Activated CD4-positive, alpha-beta memory T cell treated with anti-CD3 and anti-CD28 coated beads, Interleukin-2, amount 10 ng/mL, durations not matched to agents 7 days and 5 days (primary cell): ENCODE data around the gene RPS16. TPM values are rescaled to one million over a fixed set of nuclear protein-coding genes. Genes with fewer than 3 reads are reported as not detected.
A peak's percentile ranks its signal among the peaks of the same experiment; 100 is the strongest.

Experiments used
- CTCF ChIA-PET: fragments of 350-600 bp; sonication (Branson Sonifier 250); formaldehyde crosslinking; loops from one replicate; lab custom pipeline; 2021; ENCODE audit warnings: antibody characterized with exemption, inconsistent platforms; lab: Charles Lee
- POLR2A ChIA-PET: fragments of 350-600 bp; sonication (Branson Sonifier 250); formaldehyde crosslinking; loops from one replicate; lab custom pipeline; 2021; ENCODE audit warnings: antibody characterized with exemption; lab: Charles Lee
- DNase-seq: peaks from one replicate; pipeline ENCODE4 v3.0.0-alpha.2; 2020
- H3K27ac Mint-ChIP-seq: one replicate; pipeline ENCODE4 v1.8.0; 2021; ENCODE audit warnings: mild to moderate bottlenecking, mixed read lengths
- H3K27me3 Mint-ChIP-seq: one replicate; pipeline ENCODE4 v1.8.0; 2021; ENCODE audit warnings: mixed read lengths
- H3K36me3 Mint-ChIP-seq: one replicate; pipeline ENCODE4 v1.8.0; 2021; ENCODE audit warnings: low read depth, mixed read lengths
- H3K4me1 Mint-ChIP-seq: one replicate; pipeline ENCODE4 v1.8.0; 2021; ENCODE audit warnings: mixed read lengths
- H3K4me3 Mint-ChIP-seq: one replicate; pipeline ENCODE4 v1.8.0; 2021; ENCODE audit warnings: mild to moderate bottlenecking, mixed read lengths
- H3K9me3 Mint-ChIP-seq: one replicate; pipeline ENCODE4 v1.8.0; 2021; ENCODE audit warnings: mixed read lengths
- total RNA-seq, 2 experiments: library from RNA; stranded (reverse); gene quantifications; one replicate each; pipeline ENCODE4 v1.2.3, GENCODE V29; 2021

The RPS16 gene
- total RNA-seq, 2 experiments from 2014 or later = 2,238 to 2,243 TPM

DNA sequence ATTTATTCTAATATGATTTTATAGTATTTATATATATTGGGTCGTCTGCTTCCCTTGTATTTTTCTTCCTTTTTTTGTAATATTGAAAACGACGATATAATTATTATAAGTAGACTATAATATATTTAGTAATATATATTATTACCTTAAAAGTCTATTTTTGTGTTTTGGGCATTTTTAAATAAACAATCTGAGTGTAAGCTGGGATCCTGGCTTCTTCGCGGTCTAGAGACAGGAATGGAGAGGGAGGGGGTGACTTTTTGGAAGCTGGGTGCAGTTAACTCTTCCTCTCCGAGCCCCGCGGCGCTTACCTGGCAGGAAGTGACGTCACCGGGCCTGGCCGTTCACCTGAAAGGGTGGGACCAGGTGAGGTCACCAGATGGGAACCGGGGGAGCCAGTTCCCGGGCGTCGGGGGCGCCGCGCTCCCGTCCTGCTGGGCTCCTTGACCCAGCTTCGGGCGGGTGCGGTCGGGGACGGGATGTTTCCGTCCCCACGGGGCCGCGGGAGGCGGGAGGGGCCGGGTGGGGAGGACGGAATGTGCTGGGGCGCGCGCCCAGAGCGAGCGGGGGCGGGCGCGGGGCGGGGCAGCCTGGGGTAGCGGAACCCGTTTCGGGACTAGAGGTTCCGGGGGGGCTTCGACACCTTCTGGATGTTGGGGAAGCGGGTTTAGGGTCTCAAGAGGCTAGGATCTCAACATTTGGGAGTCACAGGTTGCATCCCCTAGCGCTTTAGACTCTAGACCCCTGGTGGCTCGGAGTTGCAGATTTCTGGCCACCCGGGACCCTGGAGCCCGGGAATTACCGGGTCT, 26.3 kb downstream of the RPS16 start:
- Mint-ChIP-seq H3K4me1 (peaks cover 47% of the 10 kb centered on the region), H3K36me3 (peaks cover 58% of the 10 kb centered on the region), H3K4me3 (peak overlapping the region; percentile 89), H3K9me3 (no peaks in the 10 kb centered on the region), H3K27me3 (peaks cover 2% of the 10 kb centered on the region), H3K27ac (peak overlapping the region; percentile 99)
- CTCF ChIA-PET = interaction anchor here (1.0 to 4.5 kb wide), 2 partner anchors 11 to 67 kb away, joined by 3 to 57 read pairs; partner anchors contain the start of gene SAMD4B
- POLR2A ChIA-PET = interaction anchor here (1.1 to 10.6 kb wide), 7 partner anchors 8 to 130 kb away, joined by 3 to 195 read pairs (median 28); partner anchors contain the start of genes GMFG, MED29, PAF1 and RPS16
- peak; percentile 86 for DNase-seq

GRCh38 chr19:39408392-39409207, 27.1 kb downstream of the RPS16 start:
- DNase-seq = peak; percentile 43
- peaks cover 2% of the 10 kb centered on the region for H3K27me3 Mint-ChIP-seq
- H3K4me1 Mint-ChIP-seq = peaks cover 45% of the 10 kb centered on the region
- POLR2A ChIA-PET = interaction anchor here (0.7 to 10.6 kb wide), 12 partner anchors 9 to 1034 kb away, joined by 3 to 195 read pairs (median 10); partner anchors contain the start of genes GMFG, MED29, PAF1 and RPS16
- peak overlapping the region; percentile 99 for H3K27ac Mint-ChIP-seq
- peak overlapping the region; percentile 86 for H3K4me3 Mint-ChIP-seq
- H3K9me3 Mint-ChIP-seq = no peaks in the 10 kb centered on the region
- CTCF ChIA-PET = interaction anchor here (1.0 to 4.5 kb wide), 4 partner anchors 11 to 66 kb away, joined by 3 to 57 read pairs (median 4); partner anchors contain the start of genes MED29, PAF1, RPS16 and SAMD4B
- peaks cover 50% of the 10 kb centered on the region for H3K36me3 Mint-ChIP-seq

DNA sequence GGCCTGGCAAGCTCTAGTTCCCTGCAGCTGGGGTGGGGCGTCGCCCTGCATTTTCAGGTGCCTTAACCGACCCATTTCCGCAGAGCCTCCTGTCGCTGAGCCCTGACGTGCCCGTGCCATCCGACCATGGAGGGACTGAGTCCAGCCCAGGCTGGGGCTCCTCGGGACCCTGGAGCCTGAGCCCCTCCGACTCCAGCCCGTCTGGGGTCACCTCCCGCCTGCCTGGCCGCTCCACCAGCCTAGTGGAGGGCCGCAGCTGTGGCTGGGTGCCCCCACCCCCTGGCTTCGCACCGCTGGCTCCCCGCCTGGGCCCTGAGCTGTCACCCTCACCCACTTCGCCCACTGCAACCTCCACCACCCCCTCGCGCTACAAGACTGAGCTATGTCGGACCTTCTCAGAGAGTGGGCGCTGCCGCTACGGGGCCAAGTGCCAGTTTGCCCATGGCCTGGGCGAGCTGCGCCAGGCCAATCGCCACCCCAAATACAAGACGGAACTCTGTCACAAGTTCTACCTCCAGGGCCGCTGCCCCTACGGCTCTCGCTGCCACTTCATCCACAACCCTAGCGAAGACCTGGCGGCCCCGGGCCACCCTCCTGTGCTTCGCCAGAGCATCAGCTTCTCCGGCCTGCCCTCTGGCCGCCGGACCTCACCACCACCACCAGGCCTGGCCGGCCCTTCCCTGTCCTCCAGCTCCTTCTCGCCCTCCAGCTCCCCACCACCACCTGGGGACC, 27.9 kb downstream of the RPS16 start:
- Mint-ChIP-seq H3K27ac (peak overlapping the region; percentile 99), H3K36me3 (peaks cover 50% of the 10 kb centered on the region), H3K27me3 (peaks cover 2% of the 10 kb centered on the region), H3K4me1 (peaks cover 45% of the 10 kb centered on the region), H3K9me3 (no peaks in the 10 kb centered on the region), H3K4me3 (peak overlapping the region; percentile 86)
- peak; percentile 89 for DNase-seq
- POLR2A ChIA-PET = interaction anchor here (0.7 to 10.6 kb wide), 13 partner anchors 9 to 1035 kb away, joined by 3 to 195 read pairs (median 3); partner anchors contain the start of genes GMFG, MED29, PAF1 and RPS16
- CTCF ChIA-PET = interaction anchor here (1.2 to 4.5 kb wide), 3 partner anchors 10 to 28 kb away, joined by 3 to 57 read pairs (median 4); partner anchors contain the start of genes MED29, PAF1 and RPS16

- Mint-ChIP-seq H3K4me1 (peaks cover 50% of the 10 kb centered on the region), H3K4me3 (peak overlapping the region; percentile 86), H3K9me3 (no peaks in the 10 kb centered on the region), H3K36me3 (peaks cover 50% of the 10 kb centered on the region), H3K27me3 (peaks cover 2% of the 10 kb centered on the region), H3K27ac (peak overlapping the region; percentile 99)
- ChIA-PET CTCF (interaction anchor here (1.6 to 4.5 kb wide), 2 partner anchors 9 to 16 kb away, joined by 4 to 57 read pairs; partner anchors contain the start of genes MED29 and PAF1), POLR2A (interaction anchor here (1.0 to 10.6 kb wide), 9 partner anchors 10 to 65 kb away, joined by 3 to 195 read pairs (median 20); partner anchors contain the start of genes MED29, PAF1, RPS16 and SAMD4B)
- DNase-seq = no peak
These were observed 28.4 kb downstream of the RPS16 start for GRCh38 chr19:39407410-39407659.

DNA sequence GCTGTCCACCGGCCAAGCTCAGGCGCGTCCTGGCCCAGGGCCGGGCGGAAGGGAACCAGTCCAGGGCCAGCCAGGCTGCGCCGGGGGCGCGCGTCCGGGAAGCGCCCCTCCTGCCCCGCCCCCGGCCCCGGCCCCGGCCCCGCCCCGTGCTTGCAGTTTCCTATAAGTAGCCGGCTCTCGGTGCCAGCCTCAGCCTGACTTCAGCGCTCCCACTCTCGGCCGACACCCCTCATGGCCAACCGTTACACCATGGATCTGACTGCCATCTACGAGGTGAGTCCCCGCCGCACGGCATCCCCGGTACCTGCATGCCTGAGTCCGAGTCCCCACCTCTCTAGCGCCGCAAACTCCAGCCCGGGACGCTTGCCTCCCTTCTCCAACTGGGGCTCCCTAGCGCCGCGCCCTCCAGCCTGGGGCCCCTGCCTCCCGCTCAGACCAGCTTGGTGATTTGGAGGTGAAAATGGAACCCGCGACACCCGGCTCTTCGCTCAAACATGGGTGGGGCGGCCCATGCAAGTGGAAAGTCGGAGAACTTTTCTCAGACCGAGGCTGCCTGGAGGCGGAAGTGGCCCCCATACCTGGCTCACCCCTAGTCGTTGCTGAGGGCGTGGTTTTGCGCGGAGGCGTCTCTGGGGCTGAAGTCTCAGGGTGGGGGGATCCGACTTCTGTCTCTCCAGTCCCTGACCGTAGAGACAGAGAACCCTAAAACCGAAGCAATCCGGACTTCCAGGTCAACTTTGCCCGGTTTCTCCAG, 28.9 kb downstream of the RPS16 start, which contains the start of gene ZFP36:
Gene ZFP36, plus strand, starts transcription at position 192 of the 754 bp plus-strand sequence. Its CDS starts 58 bp downstream, at position 250.
- H3K27ac Mint-ChIP-seq = peak within 1 kb of the TSS; percentile 99
- ChIA-PET POLR2A (interaction anchor here (0.7 to 10.6 kb wide), 8 partner anchors 9 to 72 kb away, joined by 3 to 195 read pairs (median 24); partner anchors contain the start of genes GMFG, MED29, PAF1 and RPS16), CTCF (interaction anchor here (1.6 to 4.5 kb wide), 2 partner anchors 9 to 16 kb away, joined by 4 to 57 read pairs; partner anchors contain the start of genes MED29 and PAF1)

GRCh38 chr19:39405958-39406655, 29.6 kb downstream of the RPS16 start:
- H3K36me3 Mint-ChIP-seq = peaks cover 42% of the 10 kb centered on the region
- no peaks in the 10 kb centered on the region for H3K9me3 Mint-ChIP-seq
- ChIA-PET POLR2A (interaction anchor here (0.7 to 10.6 kb wide), 7 partner anchors 9 to 71 kb away, joined by 4 to 195 read pairs (median 28); partner anchors contain the start of genes GMFG, MED29, PAF1 and RPS16), CTCF (interaction anchor here (4.5 kb wide), 1 partner anchor 8 kb away, joined by 57 read pairs; no protein-coding TSS in a partner anchor)
- no peaks in the 10 kb centered on the region for H3K27me3 Mint-ChIP-seq
- peaks cover 52% of the 10 kb centered on the region for H3K4me1 Mint-ChIP-seq
- H3K27ac Mint-ChIP-seq = peak overlapping the region; percentile 82
- peak overlapping the region; percentile 86 for H3K4me3 Mint-ChIP-seq
- DNase-seq = peak; percentile 86

More for the DNA sequence above, 28.9 kb downstream of the RPS16 start, which contains the start of gene ZFP36:
- peak; percentile 91 for DNase-seq
- Mint-ChIP-seq H3K4me3 (peak within 1 kb of the TSS; percentile 86), H3K27me3 (no peaks in the 10 kb centered on the region), H3K4me1 (peaks cover 52% of the 10 kb centered on the region), H3K9me3 (no peaks in the 10 kb centered on the region), H3K36me3 (peaks cover 46% of the 10 kb centered on the region)

GRCh38 chr19:39405261-39405957, 30.3 kb downstream of the RPS16 start:
- ChIA-PET POLR2A (interaction anchor here (0.9 to 10.6 kb wide), 5 partner anchors 8 to 70 kb away, joined by 4 to 195 read pairs (median 60); partner anchors contain the start of genes GMFG, MED29, PAF1 and RPS16), CTCF (interaction anchor here (4.5 kb wide), 1 partner anchor 7 kb away, joined by 57 read pairs; no protein-coding TSS in a partner anchor)
- peak overlapping the region; percentile 86 for H3K4me3 Mint-ChIP-seq
- peaks cover 35% of the 10 kb centered on the region for H3K36me3 Mint-ChIP-seq
- no peaks in the 10 kb centered on the region for H3K27me3 Mint-ChIP-seq
- no peak for DNase-seq
- peaks cover 51% of the 10 kb centered on the region for H3K4me1 Mint-ChIP-seq
- H3K27ac Mint-ChIP-seq = peak overlapping the region; percentile 82
- H3K9me3 Mint-ChIP-seq = no peaks in the 10 kb centered on the region

GRCh38 chr19:39403331-39404312, 32.1 kb downstream of the RPS16 start:
- POLR2A ChIA-PET = interaction anchor here (0.9 to 10.6 kb wide), 8 partner anchors 8 to 67 kb away, joined by 3 to 175 read pairs (median 15); partner anchors contain the start of genes MED29, PAF1, PLEKHG2 and RPS16
- no peaks in the 10 kb centered on the region for H3K9me3 Mint-ChIP-seq

More at GRCh38 chr19:39403331-39404312, 32.1 kb downstream of the RPS16 start:
- peak overlapping the region; percentile 76 for H3K4me3 Mint-ChIP-seq
- peak overlapping the region; percentile 98 for H3K27ac Mint-ChIP-seq
- H3K36me3 Mint-ChIP-seq = peaks cover 33% of the 10 kb centered on the region
- no peaks in the 10 kb centered on the region for H3K27me3 Mint-ChIP-seq
- DNase-seq = peak; percentile 95
- CTCF ChIA-PET = no interaction called here
- peaks cover 65% of the 10 kb centered on the region for H3K4me1 Mint-ChIP-seq
